Ascending aorta (tissue), 2 donors: ENCODE results near the gene DNAI2. TPM values are rescaled to one million over a fixed set of nuclear protein-coding genes. Genes with fewer than 3 reads are reported as not detected.
A peak's percentile ranks its signal among the peaks of the same experiment; 100 is the strongest.

Source experiments
- DNase-seq, 2 donors: peaks; one replicate each; pipeline ENCODE4 v3.0.0-alpha.2; 2019; ENCODE audit warnings: low spot score in 2 of 2
- H3K27ac ChIP-seq, 2 donors: fragments of 200-600 bp; sonication (generic); one replicate each; pipeline ENCODE4 v1.5.1; 2016 to 2017; ENCODE audit warnings: mild to moderate bottlenecking in 1 of 2
- H3K27me3 ChIP-seq: fragments of 200-600 bp; sonication (generic); one replicate; pipeline ENCODE4 v1.5.1; 2017
- H3K36me3 ChIP-seq, 2 donors: fragments of 200-600 bp; sonication (generic); one replicate each; pipeline ENCODE4 v1.5.1; 2016
- H3K4me1 ChIP-seq, 2 donors: fragments of 200-600 bp; sonication (generic); one replicate each; pipeline ENCODE4 v1.5.1; 2016 to 2017; ENCODE audit warnings: mild to moderate bottlenecking in 1 of 2
- H3K4me3 ChIP-seq, 2 donors: fragments of 200-600 bp; sonication (generic); one replicate each; pipeline ENCODE4 v1.5.1; 2016 to 2017; ENCODE audit warnings: mild to moderate bottlenecking in 1 of 2
- H3K9me3 ChIP-seq, 2 donors: fragments of 200-600 bp; sonication (generic); one replicate each; pipeline ENCODE4 v1.5.1; 2016
- CTCF ChIP-seq, 3 experiments: fragments of 200-600 bp in 2 of 3; fragments of 450-650 bp in 1 of 3; sonication (generic) in 2 of 3; IDR thresholded peaks; one replicate each; pipeline ENCODE4 v1.5.1; 2016 to 2019; ENCODE audit warnings: antibody characterized with exemption in 3 of 3, mild to moderate bottlenecking in 1 of 3, moderate library complexity in 1 of 3
- intact Hi-C: fragments of 100-400 bp; cut with DNase I; formaldehyde crosslinking; loops from one replicate; pipeline ENCODE4 v1.15.1; 2023
- total RNA-seq: library from RNA; depleted of rRNA; stranded (reverse); fragments of >200 nt; gene quantifications from one replicate; pipeline ENCODE4 v1.1.0, GENCODE V29; 2016

DNAI2 gene
- total RNA-seq, 1 donor from 2014 or later: not detected

DNA sequence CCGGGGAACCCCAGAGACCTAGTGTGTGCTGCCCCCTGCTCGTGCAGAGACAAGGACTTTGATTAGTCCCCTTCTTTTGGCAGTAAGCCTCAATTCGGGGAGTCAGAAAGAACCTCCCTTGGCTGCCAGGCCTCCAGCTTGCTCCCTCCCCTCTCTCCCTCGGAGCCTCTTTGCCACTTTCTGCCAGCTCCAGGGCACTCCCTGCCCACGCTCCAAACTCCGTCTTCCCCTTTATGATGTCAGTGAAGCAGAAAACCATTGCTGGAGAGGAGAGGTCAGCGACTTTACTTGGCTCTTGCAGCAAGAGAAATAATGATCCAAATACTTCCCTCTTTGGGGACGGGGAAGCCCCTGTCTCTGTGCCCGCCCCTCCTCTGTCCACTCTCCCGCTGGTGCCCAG is 32.6 kb upstream of the DNAI2 start:
- intact Hi-C loops: no loop called here
- no peak for TF ChIP-seq CTCF (IDR thresholded peaks at IDR 0.05)
- no peaks in the 10 kb centered on the region for H3K9me3 ChIP-seq
- no peaks in the 10 kb centered on the region for H3K4me1 ChIP-seq
- no peak overlapping the region for H3K27ac ChIP-seq
- peak in 1 of 2 donors; percentile 69 for DNase-seq
- H3K27me3 ChIP-seq: no peaks in the 10 kb centered on the region
- no peak overlapping the region for H3K4me3 ChIP-seq
- H3K36me3 ChIP-seq: peaks cover 0 to 4% of the 10 kb centered on the region in 2 donors

- H3K9me3 ChIP-seq: no peaks in the 10 kb centered on the region
- H3K27ac ChIP-seq: no peak overlapping the region
- no peak for TF ChIP-seq CTCF (IDR thresholded peaks at IDR 0.05)
- DNase-seq: no peak
- H3K36me3 ChIP-seq: peaks cover 0 to 4% of the 10 kb centered on the region in 2 donors
- no peaks in the 10 kb centered on the region for H3K27me3 ChIP-seq
- no peaks in the 10 kb centered on the region for H3K4me1 ChIP-seq
- intact Hi-C loops: no loop called here
- H3K4me3 ChIP-seq: no peak overlapping the region
These were observed 32.2 kb upstream of the DNAI2 start for GRCh38 chr17:74241847-74242246.

- Histone ChIP-seq H3K27ac (no peak overlapping the region), H3K27me3 (no peaks in the 10 kb centered on the region), H3K9me3 (no peaks in the 10 kb centered on the region), H3K36me3 (no peaks in the 10 kb centered on the region), H3K4me3 (no peak overlapping the region), H3K4me1 (no peaks in the 10 kb centered on the region)
- DNase-seq: no peak
- intact Hi-C loops: no loop called here
- no peak for TF ChIP-seq CTCF (IDR thresholded peaks at IDR 0.05)
These were observed 30.9 kb upstream of the DNAI2 start for GRCh38 chr17:74243013-74243755.

GRCh38 chr17:74244128-74244527 is 29.9 kb upstream of the DNAI2 start:
- no peaks in the 10 kb centered on the region for H3K4me1 ChIP-seq
- no peak for TF ChIP-seq CTCF (IDR thresholded peaks at IDR 0.05)

GRCh38 chr17:74244548-74244947 is 29.5 kb upstream of the DNAI2 start:
- H3K36me3 ChIP-seq: no peaks in the 10 kb centered on the region
- DNase-seq: no peak
- no peaks in the 10 kb centered on the region for H3K27me3 ChIP-seq
- no peak for TF ChIP-seq CTCF (IDR thresholded peaks at IDR 0.05)
- intact Hi-C loops: no loop called here
- H3K4me1 ChIP-seq: no peaks in the 10 kb centered on the region
- H3K9me3 ChIP-seq: no peaks in the 10 kb centered on the region
- H3K27ac ChIP-seq: no peak overlapping the region
- no peak overlapping the region for H3K4me3 ChIP-seq

More at GRCh38 chr17:74244128-74244527, 29.9 kb upstream of the DNAI2 start:
- intact Hi-C loops: no loop called here
- H3K9me3 ChIP-seq: no peaks in the 10 kb centered on the region
- no peaks in the 10 kb centered on the region for H3K36me3 ChIP-seq
- no peak overlapping the region for H3K27ac ChIP-seq
- no peak overlapping the region for H3K4me3 ChIP-seq
- H3K27me3 ChIP-seq: no peaks in the 10 kb centered on the region
- no peak for DNase-seq
